Measurements from ENCODE around the gene BTK. TPM values are rescaled to one million over a fixed set of nuclear protein-coding genes. Genes with fewer than 3 reads are reported as not detected.

BTK gene
- total and polyA plus RNA-seq, 9 of the 15 experiments (the other 6 are each of a cell fraction or from before 2014, with no cell fraction given), result 14.9 to 93.4 (median 65.2) TPM

DNA sequence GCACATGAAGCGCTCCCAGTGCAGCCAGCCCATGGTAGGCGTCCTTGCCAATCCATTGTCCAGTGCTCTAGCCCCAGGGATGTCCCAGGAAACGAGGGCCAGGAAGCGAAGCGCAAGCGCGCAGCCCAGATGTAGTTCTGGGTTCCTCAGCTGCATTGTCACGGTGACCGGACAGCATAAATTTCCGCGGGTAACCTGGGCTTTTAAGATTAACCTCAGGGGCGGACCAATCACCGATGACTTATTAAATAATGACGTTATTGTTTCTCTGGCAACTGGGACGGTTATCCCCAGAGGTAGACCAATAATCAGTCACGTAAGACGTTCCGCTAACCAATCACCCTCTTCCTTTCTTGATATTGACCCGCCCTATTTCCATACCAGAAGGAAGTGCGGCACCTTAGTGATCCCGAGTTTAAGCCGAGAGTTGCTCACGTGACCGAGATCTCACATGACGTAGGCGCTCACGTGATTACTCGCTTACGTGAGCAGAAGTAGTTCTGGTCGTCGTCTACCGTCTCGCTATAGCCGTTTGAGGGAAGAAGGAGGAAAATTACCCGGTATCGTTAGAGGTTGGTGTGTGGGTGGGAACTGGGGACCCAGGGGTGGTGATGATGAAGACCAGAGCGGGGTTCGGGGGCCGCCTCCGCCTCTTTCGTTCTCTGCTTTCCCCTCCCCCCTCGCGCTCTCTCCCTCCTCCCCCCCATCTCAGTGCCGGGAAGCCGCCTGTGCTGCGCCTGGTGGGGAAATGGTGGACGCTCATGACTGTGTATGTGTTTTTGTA, 21.9 kb upstream of the BTK start, which contains the start of the genes GLA and HNRNPH2 (continued):
- TF ChIP-seq RBM22 (IDR thresholded peaks at IDR 0.05; ENCODE audit: low read depth, low read length, poor library complexity, severe bottlenecking) (no peak), RBM39 (optimal IDR thresholded peaks at IDR 0.05; ENCODE audit: low read depth, low read length) (no peak), HNRNPUL1 (IDR thresholded peaks at IDR 0.05; ENCODE audit: low read length) (no peak), SP2 (IDR thresholded peaks at IDR 0.05; ENCODE audit: extremely low read depth, low read depth, low read length, poor library complexity, severe bottlenecking) (peak; percentile 40), POLR2AphosphoS5 (IDR thresholded peaks at IDR 0.05; ENCODE audit: control insufficient read depth, insufficient read depth, low read depth, low read length) (peak; percentile 77), ZNF584 (CRISPR knock-in tag; IDR thresholded peaks at IDR 0.05; ENCODE audit: low read depth) (no peak), POLR2H (tag; IDR thresholded peaks at IDR 0.05; ENCODE audit: low read depth) (0 out of 2 replicates have a peak, but pooled peaks have one; percentile 65), SAFB2 (IDR thresholded peaks at IDR 0.05; ENCODE audit: borderline replicate concordance, low read depth, low read length, severe bottlenecking) (no peak), JUND (IDR thresholded peaks at IDR 0.05; ENCODE audit: borderline replicate concordance, low read depth, low read length) (peak; percentile 62), JUND (tag; IDR thresholded peaks at IDR 0.05; ENCODE audit: borderline replicate concordance, low read depth, low read length) (peak; percentile 48; the same call in 2 of the 3 replicates), FOS (IDR thresholded peaks at IDR 0.05; ENCODE audit: extremely low read depth, insufficient read length) (peak; percentile 90), EGR1 (conservative IDR thresholded peaks at IDR 0.05) (peak; percentile 81)
- TF ChIP-seq, protein P1, sequence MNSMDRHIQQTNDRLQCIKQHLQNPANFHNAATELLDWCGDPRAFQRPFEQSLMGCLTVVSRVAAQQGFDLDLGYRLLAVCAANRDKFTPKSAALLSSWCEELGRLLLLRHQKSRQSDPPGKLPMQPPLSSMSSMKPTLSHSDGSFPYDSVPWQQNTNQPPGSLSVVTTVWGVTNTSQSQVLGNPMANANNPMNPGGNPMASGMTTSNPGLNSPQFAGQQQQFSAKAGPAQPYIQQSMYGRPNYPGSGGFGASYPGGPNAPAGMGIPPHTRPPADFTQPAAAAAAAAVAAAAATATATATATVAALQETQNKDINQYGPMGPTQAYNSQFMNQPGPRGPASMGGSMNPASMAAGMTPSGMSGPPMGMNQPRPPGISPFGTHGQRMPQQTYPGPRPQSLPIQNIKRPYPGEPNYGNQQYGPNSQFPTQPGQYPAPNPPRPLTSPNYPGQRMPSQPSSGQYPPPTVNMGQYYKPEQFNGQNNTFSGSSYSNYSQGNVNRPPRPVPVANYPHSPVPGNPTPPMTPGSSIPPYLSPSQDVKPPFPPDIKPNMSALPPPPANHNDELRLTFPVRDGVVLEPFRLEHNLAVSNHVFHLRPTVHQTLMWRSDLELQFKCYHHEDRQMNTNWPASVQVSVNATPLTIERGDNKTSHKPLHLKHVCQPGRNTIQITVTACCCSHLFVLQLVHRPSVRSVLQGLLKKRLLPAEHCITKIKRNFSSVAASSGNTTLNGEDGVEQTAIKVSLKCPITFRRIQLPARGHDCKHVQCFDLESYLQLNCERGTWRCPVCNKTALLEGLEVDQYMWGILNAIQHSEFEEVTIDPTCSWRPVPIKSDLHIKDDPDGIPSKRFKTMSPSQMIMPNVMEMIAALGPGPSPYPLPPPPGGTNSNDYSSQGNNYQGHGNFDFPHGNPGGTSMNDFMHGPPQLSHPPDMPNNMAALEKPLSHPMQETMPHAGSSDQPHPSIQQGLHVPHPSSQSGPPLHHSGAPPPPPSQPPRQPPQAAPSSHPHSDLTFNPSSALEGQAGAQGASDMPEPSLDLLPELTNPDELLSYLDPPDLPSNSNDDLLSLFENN (IDR thresholded peaks at IDR 0.05; ENCODE audit: low read depth in 2 of 2, low read length in 2 of 2), result no peak
- TF ChIP-seq, protein P2, sequence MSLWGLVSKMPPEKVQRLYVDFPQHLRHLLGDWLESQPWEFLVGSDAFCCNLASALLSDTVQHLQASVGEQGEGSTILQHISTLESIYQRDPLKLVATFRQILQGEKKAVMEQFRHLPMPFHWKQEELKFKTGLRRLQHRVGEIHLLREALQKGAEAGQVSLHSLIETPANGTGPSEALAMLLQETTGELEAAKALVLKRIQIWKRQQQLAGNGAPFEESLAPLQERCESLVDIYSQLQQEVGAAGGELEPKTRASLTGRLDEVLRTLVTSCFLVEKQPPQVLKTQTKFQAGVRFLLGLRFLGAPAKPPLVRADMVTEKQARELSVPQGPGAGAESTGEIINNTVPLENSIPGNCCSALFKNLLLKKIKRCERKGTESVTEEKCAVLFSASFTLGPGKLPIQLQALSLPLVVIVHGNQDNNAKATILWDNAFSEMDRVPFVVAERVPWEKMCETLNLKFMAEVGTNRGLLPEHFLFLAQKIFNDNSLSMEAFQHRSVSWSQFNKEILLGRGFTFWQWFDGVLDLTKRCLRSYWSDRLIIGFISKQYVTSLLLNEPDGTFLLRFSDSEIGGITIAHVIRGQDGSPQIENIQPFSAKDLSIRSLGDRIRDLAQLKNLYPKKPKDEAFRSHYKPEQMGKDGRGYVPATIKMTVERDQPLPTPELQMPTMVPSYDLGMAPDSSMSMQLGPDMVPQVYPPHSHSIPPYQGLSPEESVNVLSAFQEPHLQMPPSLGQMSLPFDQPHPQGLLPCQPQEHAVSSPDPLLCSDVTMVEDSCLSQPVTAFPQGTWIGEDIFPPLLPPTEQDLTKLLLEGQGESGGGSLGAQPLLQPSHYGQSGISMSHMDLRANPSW (CRISPR knock-in tag; IDR thresholded peaks at IDR 0.05), result no peak
- TF ChIP-seq, protein P3, sequence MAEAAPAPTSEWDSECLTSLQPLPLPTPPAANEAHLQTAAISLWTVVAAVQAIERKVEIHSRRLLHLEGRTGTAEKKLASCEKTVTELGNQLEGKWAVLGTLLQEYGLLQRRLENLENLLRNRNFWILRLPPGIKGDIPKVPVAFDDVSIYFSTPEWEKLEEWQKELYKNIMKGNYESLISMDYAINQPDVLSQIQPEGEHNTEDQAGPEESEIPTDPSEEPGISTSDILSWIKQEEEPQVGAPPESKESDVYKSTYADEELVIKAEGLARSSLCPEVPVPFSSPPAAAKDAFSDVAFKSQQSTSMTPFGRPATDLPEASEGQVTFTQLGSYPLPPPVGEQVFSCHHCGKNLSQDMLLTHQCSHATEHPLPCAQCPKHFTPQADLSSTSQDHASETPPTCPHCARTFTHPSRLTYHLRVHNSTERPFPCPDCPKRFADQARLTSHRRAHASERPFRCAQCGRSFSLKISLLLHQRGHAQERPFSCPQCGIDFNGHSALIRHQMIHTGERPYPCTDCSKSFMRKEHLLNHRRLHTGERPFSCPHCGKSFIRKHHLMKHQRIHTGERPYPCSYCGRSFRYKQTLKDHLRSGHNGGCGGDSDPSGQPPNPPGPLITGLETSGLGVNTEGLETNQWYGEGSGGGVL (CRISPR knock-in tag; IDR thresholded peaks at IDR 0.05), result no peak
- TF ChIP-seq, protein P4, sequence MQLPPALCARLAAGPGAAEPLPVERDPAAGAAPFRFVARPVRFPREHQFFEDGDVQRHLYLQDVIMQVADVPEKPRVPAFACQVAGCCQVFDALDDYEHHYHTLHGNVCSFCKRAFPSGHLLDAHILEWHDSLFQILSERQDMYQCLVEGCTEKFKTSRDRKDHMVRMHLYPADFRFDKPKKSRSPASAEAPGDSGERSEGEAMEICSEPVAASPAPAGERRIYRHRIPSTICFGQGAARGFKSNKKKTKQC (CRISPR knock-in tag; IDR thresholded peaks at IDR 0.05), result no peak
